K562 (cell line): ENCODE results near the gene CLTA. TPM values are rescaled to one million over a fixed set of nuclear protein-coding genes. Genes with fewer than 3 reads are reported as not detected.

ENCODE experiments used
- ARID1B ChIP-seq: fragments of 450-650 bp; IDR thresholded peaks from 2 replicates; pipeline ENCODE4 v1.6.1; 2016; ENCODE audit warnings: antibody characterized with exemption, mild to moderate bottlenecking, inconsistent platforms
- CC2D1A ChIP-seq: fragments of 450-650 bp; IDR thresholded peaks from 2 replicates; pipeline ENCODE4 v1.6.1; 2017; ENCODE audit warnings: mild to moderate bottlenecking
- CREB5 ChIP-seq: fragments of 250-450 bp; sonication (Bioruptor Pico); IDR thresholded peaks from 2 replicates; pipeline ENCODE4 v1.5.0; 2020; ENCODE audit warnings: mild to moderate bottlenecking
- CUX1 ChIP-seq: fragments of 200-800 bp; sonication (Bioruptor generic); IDR thresholded peaks from 2 replicates; pipeline ENCODE4 v1.6.1; 2016; ENCODE audit warnings: missing genetic modification characterization, missing compliant biosample characterization
- ETV1 ChIP-seq: fragments of 450-650 bp; conservative IDR thresholded peaks from 2 replicates; pipeline ENCODE4 v1.6.1; 2016; ENCODE audit warnings: missing genetic modification characterization, control low read depth, low read depth, missing compliant biosample characterization
- GTF2A2 ChIP-seq: IDR thresholded peaks from 2 replicates; pipeline ENCODE4 v1.6.1; 2016; ENCODE audit warnings: mild to moderate bottlenecking, missing genetic modification characterization, missing compliant biosample characterization
- HDAC1 ChIP-seq, 2 experiments: fragments of 450-650 bp; IDR thresholded peaks; 2 replicates each; pipeline ENCODE4 v1.6.1; 2016 to 2017; ENCODE audit warnings: inconsistent platforms in 1 of 2, mild to moderate bottlenecking in 1 of 2, moderate library complexity in 1 of 2
- JUNB ChIP-seq: fragments of 450-650 bp; formaldehyde crosslinking; conservative IDR thresholded peaks from 2 replicates; pipeline ENCODE4 v1.4.0; 2020; ENCODE audit warnings: mild to moderate bottlenecking
- KAT2B ChIP-seq: IDR thresholded peaks from one replicate; pipeline ENCODE4 v1.6.1; 2012; ENCODE audit warnings: low read depth, mild to moderate bottlenecking, control low read depth, inconsistent platforms, low read length, moderate library complexity
- NUFIP1 ChIP-seq: fragments of 450-650 bp; IDR thresholded peaks from 2 replicates; pipeline ENCODE4 v1.6.1; 2018; ENCODE audit not compliant: partially characterized antibody
- PHF8 ChIP-seq: fragments of 200-600 bp; sonication (generic); IDR thresholded peaks from 2 replicates; pipeline ENCODE4 v1.6.1; 2012; ENCODE audit warnings: mixed run types, mild to moderate bottlenecking, inconsistent platforms, low read length, moderate library complexity, borderline replicate concordance
- SMARCA5 ChIP-seq: fragments of 450-650 bp; IDR thresholded peaks from 2 replicates; pipeline ENCODE4 v1.6.1; 2016
- WHSC1 ChIP-seq: IDR thresholded peaks from one replicate; pipeline ENCODE4 v1.6.1; 2012; ENCODE audit warnings: low read length, control low read depth, inconsistent platforms
- ZBTB33 ChIP-seq: sonication (generic); formaldehyde crosslinking; IDR thresholded peaks from 2 replicates; pipeline ENCODE4 v1.8.1; 2023; ENCODE audit warnings: mild to moderate bottlenecking, missing genetic modification reagents
- polyA plus RNA-seq, 8 experiments: library from polyadenylated mRNA; depleted of rRNA in 4 of 8; stranded (reverse) in 5 of 8; unstranded in 3 of 8; fragments of >200 nt; fragmentation: Nextera tagmentation in 2 of 8; fragmentation: Illumina TruSeq in 1 of 8; extraction: Ambion mirVana in 2 of 8; extraction: Trizol in 1 of 8; gene quantifications; 2 replicates each; pipeline versions ENCODE4 v1.2.1 to v1.2.3, GENCODE V29; 2011 to 2014; ENCODE audit warnings: inconsistent platforms in 1 of 8, missing spikeins in 1 of 8
- total RNA-seq, 7 experiments: library from RNA; depleted of rRNA in 6 of 7; stranded (reverse); fragments of >200 nt in 6 of 7; fragmentation: Illumina TruSeq in 2 of 7; extraction: Trizol in 2 of 7; gene quantifications; 2 replicates each; pipeline versions ENCODE4 v1.2.1 to v1.2.3, GENCODE V29; 2011 to 2021; ENCODE audit warnings: low replicate concordance in 1 of 7
- TF ChIP-seq, protein P1 (sequence below): fragments of 450-650 bp; IDR thresholded peaks from 2 replicates; pipeline ENCODE4 v1.6.1; 2017; ENCODE audit warnings: antibody characterized with exemption

CLTA gene
- total and polyA plus RNA-seq, 9 of the 15 experiments (the other 6 are each of a cell fraction or from before 2014, with no cell fraction given), result 37.8 to 219 (median 144) TPM

GRCh38 chr9:36258208-36258995 is 67.7 kb downstream of the CLTA start, which contains the start of gene GNE (continued):
- TF ChIP-seq, protein P1, sequence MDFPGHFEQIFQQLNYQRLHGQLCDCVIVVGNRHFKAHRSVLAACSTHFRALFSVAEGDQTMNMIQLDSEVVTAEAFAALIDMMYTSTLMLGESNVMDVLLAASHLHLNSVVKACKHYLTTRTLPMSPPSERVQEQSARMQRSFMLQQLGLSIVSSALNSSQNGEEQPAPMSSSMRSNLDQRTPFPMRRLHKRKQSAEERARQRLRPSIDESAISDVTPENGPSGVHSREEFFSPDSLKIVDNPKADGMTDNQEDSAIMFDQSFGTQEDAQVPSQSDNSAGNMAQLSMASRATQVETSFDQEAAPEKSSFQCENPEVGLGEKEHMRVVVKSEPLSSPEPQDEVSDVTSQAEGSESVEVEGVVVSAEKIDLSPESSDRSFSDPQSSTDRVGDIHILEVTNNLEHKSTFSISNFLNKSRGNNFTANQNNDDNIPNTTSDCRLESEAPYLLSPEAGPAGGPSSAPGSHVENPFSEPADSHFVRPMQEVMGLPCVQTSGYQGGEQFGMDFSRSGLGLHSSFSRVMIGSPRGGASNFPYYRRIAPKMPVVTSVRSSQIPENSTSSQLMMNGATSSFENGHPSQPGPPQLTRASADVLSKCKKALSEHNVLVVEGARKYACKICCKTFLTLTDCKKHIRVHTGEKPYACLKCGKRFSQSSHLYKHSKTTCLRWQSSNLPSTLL, result no peak
- TF ChIP-seq JUNB (CRISPR knock-in tag) (no peak), KAT2B (no peak), ETV1 (tag) (no peak), GTF2A2 (no peak), ARID1B (no peak), ZBTB33 (CRISPR knock-in tag) (peak; percentile 11; the same call in 1 of the 2 replicates), CC2D1A (no peak), PHF8 (peak; percentile 92), CREB5 (CRISPR knock-in tag) (no peak), WHSC1 (no peak), SMARCA5 (no peak), CUX1 (CRISPR knock-in tag) (no peak), NUFIP1 (no peak), HDAC1 (IDR thresholded peaks at IDR 0.05) (peak in 1 of 2 experiments; percentile 63; a peak in 1 of 4 replicates)
